Left colon (tissue), 2 donors: ENCODE measurements around the gene OCSTAMP. TPM values are rescaled to one million over a fixed set of nuclear protein-coding genes. Genes with fewer than 3 reads are reported as not detected.

Experiments used
- total RNA-seq, 2 donors: library from RNA; stranded (reverse); fragmentation: NEBNext Ultra II Directional; extraction: Animal tissue kit (Norgen Biotek cat#: 25700); gene quantifications; one replicate each; pipeline ENCODE4 v1.2.1, GENCODE V29; 2021
- donor health status: DM: no; HTN: no; CAD: no.
- donor health status: DM: yes; HTN: yes; CAD: no.

Gene OCSTAMP
- total RNA-seq, 2 donors from 2014 or later, result not detected

Other genes starting within 250 kb of the OCSTAMP start
- under 1 TPM; 0.09 to 0.17 TPM for gene CDH22, start 242.2 kb downstream of the OCSTAMP start, total RNA-seq
- gene ELMO2, start 144.0 kb downstream of the OCSTAMP start, total RNA-seq, result 10 to 100 TPM; 25.3 to 30.2 TPM
- gene ZNF334, start 37.1 kb downstream of the OCSTAMP start, total RNA-seq, result 1 to 10 TPM; 2.2 to 8.5 TPM
- under 1 TPM; 0.39 to 0.92 TPM for gene SLC13A3, start 100.8 kb upstream of the OCSTAMP start, total RNA-seq
- 1 to 10 TPM; 7.9 to 9.5 TPM for gene TP53RK, start 138.8 kb upstream of the OCSTAMP start, total RNA-seq
- 10 to 100 TPM; 29.1 to 29.6 TPM for gene SLC2A10, start 159.0 kb upstream of the OCSTAMP start, total RNA-seq